G401.6 (cell line): ENCODE data around the gene UBE2E3.
A peak's percentile ranks its signal among the peaks of the same experiment; 100 is the strongest.

Experiments used
- FAIRE-seq: peaks from 2 replicates; lab custom pipeline; 2012; peaks lifted over from hg19 to GRCh38; lab: Jason Lieb, UNC

The UBE2E3 gene

DNA sequence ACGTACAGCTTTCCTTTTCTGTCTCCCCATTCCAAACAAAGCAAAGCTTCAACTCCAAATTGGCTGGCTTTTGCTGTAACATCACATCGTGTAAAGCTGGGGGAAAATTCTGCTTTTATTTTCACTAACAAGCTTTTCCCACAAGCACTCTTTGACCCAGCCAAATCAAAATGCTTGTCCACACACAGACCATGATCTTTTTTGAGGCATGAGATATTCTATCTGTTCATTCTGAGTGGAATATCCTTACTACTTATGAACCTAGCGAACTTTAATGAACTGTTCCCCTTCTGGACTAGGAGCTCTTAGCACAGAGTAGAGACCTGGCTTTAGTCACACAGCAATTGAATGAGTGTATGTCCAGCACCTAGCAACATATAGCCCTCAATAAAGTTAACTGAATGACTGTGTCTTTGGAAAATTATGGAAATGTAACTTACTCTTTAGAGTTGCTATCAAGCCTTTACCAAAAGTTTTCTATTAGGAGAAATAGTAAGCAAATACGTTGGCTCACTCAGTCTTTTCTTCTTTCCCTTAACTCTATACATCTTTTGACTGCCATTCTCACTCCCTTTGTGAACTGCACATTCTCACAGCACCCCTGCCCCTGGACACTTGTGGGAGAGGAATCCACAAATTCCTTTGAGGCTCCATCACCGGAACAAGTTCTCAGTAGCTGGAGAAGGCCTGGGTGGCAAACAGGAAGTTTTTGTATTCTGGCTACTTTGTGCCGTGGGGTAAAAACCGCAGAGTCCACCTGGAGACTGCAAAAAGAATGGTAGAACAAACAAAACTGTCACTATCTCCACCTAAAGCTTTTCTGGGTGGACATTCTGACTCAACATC is 1.3 kb upstream of the UBE2E3 start:
- no peak for FAIRE-seq

DNA sequence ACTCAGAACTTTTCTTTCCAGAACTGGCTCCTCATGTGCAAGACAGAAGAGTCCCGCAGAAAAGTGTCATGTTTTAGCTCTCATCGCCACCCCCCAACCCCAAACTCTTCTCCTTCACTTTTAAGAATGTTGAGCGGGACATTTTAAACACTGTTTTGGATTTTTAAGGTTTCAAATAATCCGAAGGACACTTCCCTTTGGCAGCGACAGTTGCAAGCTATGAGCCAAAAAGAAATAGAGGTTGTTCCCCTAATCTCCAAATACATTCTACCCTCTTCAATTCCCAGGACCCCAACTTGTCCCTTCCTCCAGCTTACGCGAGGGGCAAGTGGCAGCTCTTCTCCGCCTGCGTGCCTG is 678 bp upstream of the UBE2E3 start:
- FAIRE-seq = no peak

DNA sequence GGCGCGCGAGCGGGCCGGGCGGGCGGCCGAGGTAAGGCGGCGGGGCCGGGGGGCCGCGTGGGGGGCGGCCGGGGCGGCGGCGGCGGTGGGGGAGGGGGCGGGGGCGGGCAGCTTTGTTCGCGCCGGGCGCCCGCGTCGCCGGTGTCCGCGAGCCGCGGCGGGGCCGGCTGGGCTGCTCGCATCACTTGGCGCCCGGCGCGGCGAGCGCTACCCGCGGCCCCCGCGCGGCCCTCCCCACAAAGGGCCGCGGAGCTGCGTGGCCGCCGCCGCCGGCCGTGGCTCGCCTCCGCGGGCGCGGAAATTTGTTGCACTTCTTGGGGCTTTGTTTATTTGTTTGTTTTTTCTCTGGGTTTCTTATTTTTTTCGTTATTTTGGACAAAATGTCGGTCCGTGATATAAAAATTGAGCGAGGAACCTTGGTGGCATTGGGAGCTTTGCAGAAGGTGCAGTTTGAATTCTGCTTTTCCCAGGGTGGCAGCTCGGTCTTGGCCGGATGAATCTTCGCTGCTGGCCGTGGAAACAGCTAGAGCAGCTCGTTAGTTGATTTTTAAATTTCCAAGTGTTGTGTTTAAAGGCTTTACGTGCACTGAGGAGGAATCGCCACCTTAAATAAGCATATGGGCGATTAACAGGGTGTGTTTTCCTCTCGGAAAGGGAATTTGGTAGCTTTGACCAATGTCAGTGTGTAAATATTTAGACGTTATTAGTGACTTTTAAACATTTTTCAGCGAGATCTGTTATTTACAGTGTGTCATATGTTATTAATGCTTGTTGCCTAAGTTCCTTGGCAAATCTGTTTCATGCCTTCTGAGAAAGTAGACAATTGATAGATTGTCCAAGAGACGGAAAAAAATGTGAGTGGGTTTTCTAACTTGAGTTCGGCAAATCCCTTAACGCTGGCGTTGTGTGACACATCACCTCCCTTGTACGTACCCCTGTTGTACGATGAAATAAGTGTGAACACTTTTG is 822 bp downstream of the UBE2E3 start:
- FAIRE-seq = no peak

DNA sequence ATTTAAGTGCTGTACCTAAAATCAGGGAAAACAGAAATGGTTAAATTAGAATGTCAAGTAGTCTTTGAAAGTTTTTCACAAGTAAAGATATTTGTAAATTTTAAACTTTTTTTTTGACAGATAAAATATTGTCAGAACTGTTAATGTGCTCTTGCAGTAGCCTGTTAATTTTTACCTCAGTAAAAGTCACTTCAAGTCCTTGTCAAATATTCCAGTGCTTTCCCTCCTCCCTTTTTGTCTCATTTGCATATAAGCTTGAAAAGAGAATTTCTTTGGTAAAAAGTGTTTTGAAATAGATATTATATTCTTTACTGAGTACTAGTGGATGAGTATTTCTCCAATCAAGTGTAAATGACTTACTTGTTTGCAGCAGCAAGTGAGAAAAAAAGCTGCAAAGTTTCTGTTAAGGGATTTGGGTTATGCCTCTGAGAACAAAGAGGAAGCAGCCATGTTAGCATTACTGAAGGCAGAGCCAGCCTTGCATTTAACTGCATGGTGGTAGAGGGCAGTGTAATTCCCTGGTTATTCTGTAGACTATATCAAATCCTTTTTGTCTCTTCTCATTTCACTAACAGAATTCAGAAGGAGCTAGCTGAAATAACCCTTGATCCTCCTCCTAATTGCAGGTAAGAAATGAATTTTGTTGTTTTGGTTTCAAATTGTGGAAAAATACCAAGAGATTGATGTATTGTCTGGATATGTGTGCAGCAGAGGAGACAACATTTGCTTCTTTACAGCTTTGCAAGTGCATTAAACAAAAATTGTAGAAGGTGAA is 3.2 kb downstream of the UBE2E3 start:
- peak; percentile 88 for FAIRE-seq

DNA sequence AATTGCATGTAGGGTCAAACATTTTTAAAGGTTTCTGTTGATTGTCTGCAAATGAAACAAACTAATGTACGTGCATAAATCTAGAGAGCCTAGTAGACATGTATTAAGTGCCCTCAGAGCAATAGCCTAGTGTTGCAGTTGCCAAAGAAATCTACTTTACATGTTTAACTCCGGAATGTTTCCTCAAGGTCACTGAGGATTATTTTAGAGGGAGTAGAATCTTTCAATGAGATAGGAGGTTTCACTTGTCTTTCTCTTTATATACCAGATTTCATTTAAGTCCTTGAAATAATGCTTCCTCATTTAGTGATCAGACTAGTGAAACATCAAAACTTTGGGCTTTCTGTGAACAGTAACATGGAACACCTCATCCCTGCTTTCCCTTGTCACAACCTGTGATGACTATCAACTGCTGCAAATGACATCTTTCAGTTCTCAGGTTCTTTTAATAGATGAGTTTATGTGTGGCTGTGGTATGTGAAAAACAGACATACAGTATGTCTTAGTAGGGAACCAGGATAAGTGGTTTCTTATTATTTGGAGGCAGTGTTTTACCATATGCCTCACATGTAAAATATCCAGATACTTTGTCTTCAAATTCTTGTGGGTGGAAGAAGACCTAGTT is 5.5 kb downstream of the UBE2E3 start:
- no peak for FAIRE-seq

DNA sequence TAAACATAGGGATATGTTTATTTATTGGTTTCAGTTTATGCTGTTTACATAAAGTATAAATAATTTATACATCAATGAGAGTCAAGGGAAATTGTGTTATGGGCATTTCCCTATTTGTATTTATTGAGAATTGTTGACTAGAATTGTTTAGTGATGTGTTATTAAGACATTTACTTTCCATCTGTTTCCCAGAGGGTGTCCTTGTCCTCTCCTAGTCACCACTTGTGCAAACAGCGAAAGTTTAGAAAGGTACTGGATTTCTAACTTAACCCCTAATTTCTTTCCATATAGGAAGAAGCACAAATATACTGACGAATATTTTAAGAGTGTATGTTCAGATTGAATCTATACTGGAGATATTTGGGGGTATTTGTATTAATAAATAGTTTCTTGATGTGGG is 6.7 kb downstream of the UBE2E3 start:
- FAIRE-seq = no peak

DNA sequence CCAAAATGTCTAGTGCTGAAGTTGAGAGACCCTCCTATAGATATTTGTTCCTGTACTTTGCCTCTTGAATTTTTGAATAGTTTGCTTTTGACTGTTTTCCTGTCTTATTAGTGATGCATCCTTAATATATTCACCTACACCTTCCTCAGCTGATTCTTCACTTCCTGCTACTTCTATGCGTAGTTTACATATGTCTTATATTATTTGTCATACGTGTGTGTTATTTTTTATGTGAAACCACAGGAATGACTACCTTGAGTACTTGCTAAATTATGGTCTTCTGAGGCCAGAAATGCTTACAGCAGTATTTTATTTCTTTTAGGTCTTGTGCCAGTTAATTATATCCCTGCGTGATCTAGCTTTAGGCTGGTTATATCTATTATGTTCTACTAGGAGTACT is 9.9 kb downstream of the UBE2E3 start:
- FAIRE-seq = no peak

DNA sequence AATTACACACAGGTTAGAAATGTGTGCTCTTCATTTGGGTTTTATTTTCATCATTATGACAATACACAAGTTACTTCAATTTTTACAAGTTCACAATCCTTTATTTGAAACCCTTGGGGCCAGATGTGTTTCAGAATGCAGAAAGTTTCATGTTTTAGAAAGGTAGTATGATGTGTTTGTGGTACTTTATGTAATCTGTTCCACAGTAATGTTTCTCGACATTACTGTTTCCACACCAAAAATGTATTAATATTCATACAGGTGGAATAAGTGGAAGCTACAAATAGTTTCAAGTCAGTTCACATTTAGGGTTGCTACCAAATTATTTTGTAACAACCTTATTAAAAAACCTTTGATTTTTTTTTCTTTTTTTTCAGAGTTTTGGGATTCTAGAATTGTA is 10.4 kb downstream of the UBE2E3 start:
- no peak for FAIRE-seq

DNA sequence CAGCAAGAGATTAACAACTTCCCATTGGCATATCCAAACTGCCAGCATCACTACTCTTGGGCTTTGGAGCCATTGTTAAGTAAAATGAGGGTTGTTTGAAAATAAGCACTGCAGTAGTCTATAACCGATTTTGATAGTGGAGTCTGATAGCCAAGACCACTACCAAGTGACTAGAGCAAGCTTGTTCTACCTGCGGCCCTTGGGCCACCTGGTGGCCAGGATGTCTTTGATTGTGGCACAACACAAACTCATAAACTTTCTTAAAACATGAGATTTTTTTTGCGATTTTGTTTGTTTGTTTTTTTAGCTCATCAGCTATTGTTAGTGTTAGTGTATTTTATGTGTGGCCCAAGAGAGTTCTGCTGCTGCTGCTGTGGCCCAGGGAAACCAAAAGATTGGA is 11.0 kb downstream of the UBE2E3 start:
- FAIRE-seq = no peak

DNA sequence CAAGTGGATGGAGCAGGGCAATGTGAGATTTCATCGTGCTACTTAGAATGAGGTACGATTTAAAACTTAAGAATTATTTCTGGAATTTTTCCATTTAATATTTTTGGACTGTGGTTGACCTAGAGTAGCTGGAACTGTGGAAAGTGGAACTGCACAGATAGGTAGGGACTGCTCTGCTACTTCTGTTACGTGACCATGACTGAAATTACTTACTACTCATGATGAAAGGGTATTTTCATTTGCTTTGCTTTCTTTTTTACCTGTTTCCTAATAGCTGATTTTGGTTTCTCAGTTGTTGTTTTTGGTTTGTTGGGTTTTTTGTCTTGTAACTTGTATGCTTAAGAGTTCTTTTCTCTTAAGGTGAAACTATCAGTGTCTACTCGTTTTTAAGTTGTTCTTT is 11.4 kb downstream of the UBE2E3 start:
- FAIRE-seq = no peak

DNA sequence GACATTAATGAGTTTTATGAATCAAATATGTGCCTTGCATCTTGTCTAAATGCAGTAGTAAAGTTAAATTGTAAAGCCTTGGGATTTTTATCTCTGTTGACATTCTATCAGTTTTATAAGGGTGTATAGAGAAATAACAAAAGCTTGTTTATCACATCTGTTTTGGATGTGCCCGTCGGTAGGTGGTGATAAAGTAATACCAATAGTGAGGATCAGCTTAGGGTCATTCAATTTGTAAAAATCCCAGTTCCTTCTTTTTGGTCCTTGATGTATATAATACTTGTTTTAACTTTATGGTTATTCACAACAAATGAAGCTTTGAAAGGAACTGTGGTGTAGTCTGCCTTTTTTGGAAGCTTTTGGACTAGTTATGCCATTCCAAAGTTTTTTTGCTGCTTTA is 12.6 kb downstream of the UBE2E3 start:
- no peak for FAIRE-seq

DNA sequence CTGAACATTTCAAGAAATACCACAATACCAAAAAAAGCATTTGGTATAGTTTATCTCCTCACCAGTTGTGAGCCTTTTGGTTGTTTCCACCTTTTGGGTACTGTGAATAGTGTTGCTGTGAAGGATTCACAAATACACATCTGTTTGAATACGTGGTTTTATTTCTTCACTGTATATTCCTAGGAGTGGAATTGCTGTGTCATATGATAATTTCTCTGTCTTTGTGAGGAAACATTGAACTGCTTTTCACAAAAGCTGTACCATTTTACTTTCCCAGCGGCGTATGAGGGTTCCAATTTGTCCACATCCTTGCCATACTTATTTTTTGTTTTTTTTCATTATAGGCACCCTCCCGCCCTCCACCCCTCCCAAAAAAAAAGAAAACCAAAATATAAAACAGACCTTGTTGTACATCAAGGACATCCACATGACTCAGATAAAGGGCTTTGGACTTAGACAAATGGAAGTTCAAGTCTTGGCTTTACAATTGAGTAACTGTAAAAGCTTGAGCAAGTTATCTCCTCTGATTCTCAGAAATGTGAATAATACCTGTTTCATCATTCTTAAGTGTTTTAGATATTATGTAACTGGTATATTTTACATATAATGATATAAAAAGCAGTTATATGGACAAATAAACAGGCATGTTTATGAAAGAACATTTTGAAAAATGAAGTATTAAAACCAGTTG is 19.0 kb downstream of the UBE2E3 start:
- FAIRE-seq = no peak

DNA sequence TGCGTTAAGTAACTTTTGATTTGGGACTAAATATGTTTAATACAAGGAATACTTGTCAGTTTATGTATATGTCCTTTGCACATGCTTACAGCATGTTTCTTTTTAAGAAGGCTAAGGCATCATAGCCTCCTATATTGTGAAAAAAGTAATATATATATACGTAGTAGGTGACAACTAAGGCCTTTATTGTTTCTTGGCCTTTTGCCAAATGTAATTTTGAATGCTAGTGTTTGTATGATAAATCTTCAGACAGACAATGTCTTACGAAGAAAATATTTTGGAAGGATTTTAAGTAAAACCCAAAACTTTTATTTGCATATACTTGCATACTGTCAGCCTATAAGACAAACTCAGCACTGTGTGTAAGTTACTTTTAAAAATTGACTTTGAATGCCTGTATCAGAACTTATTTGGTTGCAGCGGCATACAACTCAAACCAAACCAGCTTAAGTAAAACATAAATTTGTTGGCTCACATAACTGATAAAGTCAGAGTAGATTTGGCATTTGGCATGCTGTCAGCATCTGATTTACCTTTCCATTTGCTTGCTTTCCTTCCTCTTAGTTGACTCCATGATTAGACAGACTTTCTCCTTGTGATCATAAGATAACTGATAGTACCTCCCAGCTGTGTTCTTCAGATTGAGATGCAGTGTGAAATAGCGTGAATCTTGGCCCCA is 24.4 kb downstream of the UBE2E3 start:
- FAIRE-seq = no peak

DNA sequence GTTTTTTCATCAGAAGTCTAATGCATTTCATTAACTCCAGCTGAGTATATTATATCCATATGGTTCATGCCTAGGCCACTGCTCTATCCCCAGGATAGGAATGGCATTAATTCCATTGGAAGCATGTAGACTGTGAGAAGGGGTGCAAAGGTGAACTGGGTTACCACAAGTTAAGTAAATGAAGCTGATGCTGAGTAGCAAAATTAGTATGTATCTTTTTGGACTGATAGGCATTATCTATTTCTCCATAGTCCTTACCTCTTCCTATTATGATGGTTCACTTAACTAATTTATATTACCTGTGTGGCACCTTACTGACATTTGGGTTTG is 24.9 kb downstream of the UBE2E3 start:
- FAIRE-seq = no peak

DNA sequence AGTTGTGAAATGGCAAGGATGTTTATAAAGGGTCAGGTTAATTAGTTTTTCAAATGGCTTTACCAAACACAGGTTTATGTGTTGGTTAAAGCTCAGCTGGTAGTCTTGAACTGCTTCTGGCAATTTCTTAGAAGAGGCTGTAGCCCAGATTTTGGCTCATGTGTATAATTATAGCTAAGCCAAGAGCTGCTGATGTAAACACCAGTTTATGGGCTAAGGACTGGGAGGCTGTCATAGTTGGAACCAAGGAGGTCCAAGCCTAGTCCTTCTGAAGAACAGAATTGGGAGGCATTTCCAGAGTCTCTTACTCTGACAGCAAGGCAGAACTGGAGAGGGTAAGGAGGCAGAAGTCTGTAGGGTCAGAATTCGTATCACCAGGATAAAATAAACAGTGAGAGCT is 25.4 kb downstream of the UBE2E3 start:
- FAIRE-seq = no peak

DNA sequence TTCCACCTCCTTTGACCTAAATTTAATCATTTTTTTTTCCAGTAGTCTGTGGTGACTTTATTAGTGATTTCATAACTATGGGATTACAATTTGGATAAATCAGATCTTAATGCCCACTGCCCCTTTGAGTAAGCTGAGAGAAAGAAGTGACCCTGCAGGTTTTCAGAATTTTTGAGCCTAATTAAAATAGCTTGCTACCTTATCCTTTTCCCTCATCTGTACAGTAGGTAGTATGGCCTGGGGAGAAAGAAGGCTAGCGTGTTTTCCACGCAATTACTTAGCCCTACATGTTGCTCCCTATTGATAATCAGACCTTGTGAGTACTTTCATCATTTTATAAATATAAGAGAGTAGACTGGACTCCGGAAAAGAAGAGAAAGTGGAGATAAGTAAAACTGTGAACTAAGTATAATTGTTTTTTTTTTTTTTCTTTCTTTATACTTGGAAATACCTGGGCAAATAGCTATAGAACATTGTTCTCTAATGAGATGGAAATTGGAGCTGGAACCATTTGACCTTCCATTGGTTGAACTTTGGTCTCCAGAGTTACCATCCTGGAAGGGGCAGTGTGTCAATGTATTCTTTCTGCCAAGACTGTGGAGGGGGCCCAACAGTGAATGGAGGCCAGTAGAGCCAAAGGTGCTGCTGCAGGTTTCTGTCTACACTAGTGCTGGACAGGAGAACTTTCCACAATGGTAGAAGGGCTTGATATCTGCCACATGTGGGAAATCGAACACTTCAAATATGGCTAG is 26.9 kb downstream of the UBE2E3 start:
- FAIRE-seq = no peak

DNA sequence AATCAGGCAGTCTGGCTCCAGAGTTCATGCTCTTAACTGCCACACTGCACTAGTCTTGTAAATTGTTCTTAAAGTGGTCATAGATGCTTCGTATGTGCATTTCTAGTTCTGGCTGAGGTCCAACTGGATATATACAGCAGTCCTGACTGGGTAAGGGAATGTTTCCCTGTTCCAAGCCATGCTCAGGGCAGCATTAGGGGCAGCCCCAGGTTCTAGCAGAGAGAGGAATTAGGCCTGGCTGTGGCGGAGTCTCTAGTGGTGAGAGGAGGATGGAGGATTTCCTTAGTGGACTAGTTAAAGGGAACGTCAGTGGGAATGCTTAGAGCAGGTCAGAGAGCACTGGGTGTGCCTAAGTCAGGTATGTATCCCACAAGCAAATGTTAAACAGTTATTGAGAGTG is 28.0 kb downstream of the UBE2E3 start:
- no peak for FAIRE-seq

DNA sequence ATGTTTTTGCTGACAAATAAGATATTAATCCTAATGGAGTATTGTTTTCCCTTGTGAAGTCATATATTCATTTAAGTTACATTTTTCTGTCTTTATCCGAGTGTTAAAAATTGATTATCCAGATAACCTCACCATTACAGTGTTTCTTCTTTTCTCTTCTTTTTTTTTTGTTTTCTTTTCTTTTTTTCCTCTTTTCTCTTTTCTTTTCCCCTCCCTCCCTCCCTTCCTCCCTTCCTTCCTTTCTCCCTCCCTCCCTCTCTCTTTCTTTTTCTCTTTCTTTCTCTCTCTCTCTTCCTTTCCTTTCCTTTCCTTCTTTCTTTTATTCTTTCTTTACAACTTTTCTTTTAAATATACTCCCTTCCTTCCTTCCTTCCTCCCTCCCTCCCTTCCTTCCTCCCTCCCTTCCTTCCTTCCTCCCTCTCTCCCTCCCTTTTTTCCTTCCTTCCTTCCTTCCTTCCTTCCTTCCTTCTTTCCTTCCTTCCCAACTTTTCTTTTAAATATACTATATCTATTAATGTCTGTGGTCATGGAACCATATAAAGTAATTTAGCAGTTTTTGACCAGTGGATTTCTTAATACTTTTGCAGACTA is 40.9 kb downstream of the UBE2E3 start:
- no peak for FAIRE-seq

DNA sequence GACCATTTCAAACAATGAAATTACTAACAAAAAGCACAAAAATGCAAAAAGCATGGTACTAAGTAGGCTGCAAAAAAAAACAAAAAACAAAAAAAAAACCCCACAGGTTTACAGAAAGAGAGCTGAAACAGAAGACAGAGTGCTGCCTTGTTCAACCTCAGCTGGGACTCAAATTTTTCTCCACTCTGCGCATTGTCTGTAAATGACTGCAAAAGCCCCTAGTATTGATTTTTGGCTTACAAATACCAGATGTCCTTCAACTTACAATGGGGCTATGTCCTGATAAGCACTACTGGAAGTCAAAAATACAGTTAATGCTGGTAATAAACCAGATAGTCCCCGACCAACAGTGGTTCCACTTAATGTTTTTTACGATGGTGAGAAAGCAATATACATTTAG is 42.2 kb downstream of the UBE2E3 start:
- FAIRE-seq = no peak

DNA sequence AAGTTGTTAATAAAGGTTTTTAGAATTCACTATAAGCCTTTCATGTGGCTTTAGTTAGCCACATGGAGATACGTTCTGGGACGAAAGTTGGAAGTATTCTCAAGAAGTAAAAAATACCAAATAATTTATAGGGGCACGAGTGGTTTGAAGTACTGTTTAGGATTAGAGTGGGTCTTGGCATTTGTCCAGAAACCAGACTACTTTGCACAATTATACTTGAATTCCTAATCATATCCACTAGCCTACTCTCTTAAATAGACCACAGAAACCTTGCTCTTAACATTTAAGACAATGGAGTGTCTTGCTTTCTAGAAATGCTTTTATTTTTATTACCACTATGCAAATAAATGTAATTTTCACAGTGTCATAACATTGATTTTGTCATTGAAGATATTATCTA is 44.6 kb downstream of the UBE2E3 start:
- no peak for FAIRE-seq
